Stromal cell of bone marrow (primary cell): ENCODE data around the gene TESK2.
"Not testable (repeated sequence)": the region's sequence is repeated elsewhere in the genome, so short reads cannot be mapped to it uniquely, and the experiment has no call there.

Experiments
- DNase-seq: peaks from one replicate; pipeline ENCODE4 v3.0.0-alpha.2; 2012; ENCODE audit warnings: low read depth

TESK2 gene

DNA sequence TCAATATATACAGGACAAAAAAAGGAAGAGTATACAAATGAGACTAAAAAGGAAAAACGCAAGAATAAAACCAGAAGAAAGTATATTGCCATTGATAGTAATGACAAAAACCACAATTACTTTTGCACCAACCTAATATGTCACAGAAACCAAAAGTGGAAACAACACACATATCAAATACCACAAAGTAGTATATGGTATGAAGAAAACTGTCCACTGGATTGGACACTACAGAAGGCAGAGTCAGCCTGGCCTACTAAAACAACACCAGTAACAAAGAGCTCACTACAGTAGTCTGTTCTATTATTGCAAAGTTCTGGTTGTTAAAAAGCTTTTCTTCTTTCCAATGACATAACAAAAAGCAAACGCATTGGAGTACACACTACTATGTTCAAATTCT lies 17.7 kb downstream of the TESK2 start:
- DNase-seq, result no peak

DNA sequence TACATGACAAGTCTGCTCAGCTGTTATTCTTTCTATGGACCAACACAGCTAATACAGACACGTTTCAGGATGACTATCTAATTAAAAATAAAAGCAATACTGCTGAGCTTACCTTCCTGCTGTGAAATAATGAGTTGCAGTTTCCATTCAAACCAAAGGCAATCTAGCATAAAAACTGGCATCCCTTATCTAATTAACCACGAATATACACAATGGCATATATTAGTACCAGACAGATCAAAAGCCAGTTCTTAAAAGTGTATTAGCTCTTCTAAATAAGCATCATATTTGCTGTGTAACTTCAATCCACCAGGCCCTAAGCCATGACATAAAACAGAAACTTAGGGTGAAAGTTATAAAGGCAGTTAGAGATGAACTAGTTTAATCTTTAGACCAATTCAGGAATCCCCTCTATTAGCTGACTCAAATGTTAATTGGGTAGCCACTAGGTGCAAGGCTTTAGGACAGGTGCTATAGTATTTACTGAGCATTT lies 20.6 kb downstream of the TESK2 start:
- DNase-seq, result no peak

DNA sequence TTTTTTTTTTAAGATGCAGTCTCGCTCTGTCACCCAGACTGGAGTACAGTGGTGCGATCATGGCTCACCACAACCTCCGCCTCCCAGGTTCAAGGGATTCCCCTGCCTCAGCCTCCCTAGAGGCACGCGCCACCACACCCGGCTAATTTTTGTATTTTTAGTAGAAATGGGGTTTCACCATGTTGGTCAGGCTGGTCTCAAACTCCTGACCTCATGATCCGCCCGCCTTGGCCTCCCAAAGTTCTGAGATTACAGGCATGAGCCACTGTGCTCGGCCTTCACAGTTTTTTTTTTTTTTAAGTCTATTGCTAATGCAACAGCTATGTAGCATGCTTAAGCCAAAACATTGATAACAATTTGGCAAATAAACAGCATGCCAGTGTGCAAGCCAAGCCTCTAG lies 23.6 kb downstream of the TESK2 start:
- DNase-seq, result not testable (repeated sequence)

DNA sequence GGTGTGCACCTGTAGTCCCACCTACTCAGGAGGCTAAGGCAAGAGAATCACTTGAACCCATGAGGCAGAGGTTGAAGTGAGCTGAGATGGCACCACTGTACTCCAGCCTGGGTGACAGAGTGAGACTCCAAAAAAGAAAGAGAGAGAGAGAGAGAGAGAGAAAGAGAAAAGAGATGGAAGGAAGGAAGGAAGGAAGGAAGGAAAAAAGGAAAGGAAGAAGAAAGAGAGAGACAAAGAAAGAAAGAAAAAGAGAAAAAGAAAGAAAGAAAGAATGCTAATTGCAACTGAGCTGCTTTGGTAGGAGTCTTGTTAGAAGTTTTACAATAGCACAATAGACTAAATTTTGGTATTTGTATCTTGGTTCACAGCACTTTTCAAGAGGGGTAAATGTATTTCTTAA lies 25.7 kb downstream of the TESK2 start:
- no peak for DNase-seq

DNA sequence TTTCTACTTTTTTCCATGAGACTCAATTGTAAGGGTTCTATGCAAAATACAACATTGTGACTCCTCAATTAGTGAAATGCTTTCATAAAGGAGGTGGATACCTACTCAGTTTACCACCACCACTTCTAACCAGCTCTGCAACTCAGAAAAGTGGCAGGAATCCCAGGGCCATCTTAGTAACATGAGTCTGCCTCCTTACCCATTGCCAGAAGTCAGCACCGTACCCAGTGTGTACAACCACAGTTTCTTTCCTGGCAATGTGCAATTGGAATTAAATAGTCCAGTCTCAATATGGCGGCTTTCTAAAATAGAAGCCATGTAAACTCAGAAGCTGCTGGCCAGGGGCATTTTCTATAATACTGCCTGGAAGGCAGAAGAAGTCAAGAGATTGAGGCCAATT lies 32.1 kb downstream of the TESK2 start:
- no peak for DNase-seq

DNA sequence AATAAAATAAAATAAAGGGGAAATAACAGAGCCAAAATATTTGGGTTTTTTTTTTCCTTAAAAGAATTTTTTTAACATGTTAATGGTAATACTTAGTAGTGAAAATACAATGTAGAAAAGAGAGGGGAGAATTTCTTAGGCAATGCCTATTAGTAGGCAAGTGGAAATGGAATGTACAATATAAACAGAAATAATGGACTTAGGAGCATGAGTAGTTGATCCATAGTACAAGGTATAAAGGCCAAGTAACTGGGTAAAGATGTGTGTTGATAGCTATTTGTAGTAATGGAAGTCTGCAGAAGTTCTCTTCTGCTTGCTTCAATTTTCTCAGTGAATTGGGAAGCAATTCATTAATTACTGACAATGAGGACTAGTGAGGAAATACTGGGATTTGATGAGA lies 34.4 kb downstream of the TESK2 start:
- DNase-seq, result no peak

DNA sequence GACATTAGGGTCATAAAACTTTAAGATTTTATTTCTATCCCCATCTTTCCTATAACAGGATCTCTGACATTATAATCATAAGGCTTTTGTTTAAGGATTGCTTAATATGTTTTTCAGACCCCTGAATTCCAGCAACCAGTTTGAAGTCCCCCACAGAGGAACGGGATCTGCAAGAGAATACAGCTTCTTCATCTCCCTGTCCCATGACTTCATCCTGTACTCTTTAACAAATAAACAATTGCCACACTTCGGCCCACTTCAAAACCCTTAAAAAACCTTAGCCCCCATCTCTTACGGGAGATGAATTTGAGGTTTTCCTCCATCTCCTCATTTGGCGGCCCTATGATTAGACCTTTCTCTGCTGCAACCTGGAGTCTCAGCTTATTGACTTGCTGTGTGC lies 35.8 kb downstream of the TESK2 start:
- DNase-seq, result no peak

DNA sequence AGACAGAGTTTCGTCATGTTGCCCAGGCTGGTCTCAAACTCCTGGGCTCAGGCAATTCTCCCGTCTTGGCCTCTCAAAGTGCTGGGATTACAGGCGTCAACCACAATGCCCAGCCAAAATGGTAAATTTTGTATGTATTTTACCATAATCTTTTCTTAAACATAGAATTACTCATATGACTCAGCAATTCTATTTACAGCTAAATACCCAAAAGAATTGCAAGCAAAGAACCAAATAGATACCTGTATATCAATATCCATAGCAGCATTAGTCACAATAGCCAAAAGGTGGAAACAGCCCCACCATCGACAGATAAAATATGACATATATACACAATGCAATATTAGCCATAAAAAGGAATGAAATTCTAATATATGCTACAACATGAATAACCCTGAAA lies 36.5 kb downstream of the TESK2 start:
- DNase-seq, result no peak

DNA sequence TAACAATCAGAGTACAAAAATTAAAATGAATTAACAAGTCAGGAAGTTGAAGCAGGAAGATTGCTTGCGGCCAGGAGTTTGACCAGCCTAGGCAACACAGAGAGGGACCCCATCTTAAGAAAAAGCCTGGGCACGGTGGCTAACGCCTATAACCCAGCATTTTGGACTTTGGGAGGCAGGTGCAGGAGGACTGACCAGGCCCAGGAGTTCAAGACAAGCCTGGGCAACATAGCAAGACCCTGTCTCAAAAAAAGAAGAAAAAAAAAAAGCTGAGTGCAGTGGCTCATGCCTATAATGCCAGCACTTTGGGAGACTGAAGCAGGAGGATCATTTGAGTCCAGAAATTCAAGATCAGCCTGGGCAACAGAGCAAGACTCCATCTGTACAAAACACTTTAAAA lies 38.5 kb downstream of the TESK2 start:
- no peak for DNase-seq

DNA sequence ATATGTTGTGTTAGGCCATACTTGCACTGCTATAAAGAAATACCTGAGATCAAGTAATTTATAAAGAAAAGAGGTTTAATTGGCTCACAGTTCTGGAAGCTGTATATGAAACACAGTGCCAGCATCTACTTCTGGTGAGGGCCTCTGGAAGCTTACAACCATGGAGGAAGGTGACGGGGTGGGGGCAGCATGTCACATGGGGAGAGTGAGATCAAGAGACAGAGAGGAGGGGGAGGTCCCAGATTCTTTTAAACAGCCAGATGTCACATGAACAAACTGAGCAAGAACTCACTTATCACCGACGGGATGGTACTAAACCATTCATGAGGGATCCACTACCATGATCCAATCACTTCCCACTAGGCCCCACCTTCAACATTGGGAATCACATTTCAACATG lies 42.6 kb downstream of the TESK2 start:
- DNase-seq, result no peak

DNA sequence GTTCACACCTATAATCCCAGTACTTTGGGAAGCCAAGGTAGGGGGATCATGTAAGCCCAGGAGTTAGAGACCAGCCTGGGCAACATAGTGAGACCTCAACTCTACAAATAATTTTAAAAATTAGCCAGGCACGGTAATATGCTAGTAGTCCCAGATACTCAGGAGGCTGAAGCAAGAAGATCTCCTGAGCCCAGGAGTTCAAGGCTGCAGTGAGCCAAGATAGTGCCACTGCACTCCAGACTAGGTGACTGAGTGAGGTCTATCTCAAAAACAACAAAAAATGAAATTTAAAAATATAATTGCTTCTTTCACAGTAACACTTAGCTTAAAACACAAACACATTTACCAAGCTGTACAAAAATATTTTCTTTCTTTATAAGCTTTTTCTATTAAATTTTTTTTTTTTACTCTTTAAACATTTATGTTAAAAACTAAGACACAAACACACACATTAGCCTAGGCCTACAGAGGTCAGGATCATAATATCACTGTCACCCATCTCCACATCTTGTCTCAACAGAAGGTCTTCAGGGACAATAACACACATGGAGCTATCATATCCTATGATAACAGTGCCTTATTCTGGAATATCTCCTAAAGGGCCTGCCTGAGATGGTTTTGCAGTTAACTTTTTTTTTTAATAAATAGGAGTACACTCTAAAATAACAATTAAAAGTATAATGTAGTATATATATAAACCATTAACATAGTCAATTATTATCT lies 43.9 kb downstream of the TESK2 start:
- DNase-seq, result no peak

DNA sequence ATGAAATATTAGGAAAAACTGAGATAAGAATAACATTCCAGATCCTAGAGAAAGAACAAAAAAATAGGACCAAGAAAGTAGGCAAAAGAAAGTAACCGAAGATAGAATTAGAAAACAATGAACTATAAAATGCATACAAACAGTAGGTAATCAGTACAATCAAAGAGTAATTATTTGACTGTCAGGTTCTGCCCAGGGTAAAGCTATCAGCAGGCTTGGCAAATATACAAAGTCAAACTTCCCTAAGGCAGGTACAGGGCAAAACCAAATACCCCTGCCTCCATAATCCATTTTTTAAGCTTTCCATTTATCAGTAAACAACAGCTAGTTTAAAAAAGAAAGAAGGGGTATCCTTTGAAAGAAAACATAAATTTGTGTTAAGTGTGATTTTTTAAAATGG lies 44.4 kb downstream of the TESK2 start:
- no peak for DNase-seq

DNA sequence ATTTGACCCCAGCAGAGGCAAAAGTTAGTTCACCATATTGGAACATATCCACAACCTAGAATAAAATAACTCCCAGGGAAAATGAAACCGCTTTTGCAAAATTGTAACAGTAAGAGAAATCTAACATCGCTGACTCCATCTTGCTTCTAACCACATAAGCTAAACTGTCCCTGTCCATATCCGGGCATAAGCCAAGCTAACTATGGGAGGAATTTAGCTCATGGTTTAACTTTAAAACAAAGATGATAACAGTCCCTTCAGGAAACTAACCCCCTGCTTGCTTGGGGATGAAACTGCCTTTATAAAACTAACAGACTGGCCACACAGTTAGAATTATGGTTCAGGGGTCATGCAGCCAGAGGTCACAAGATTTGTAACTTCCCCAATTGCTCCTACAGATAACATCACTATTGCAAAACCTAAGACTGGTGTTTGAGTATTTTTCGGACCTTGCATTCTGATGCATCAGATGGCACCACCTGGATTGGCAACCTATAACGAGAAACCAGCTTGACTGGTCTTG lies 46.3 kb downstream of the TESK2 start:
- DNase-seq, result no peak

DNA sequence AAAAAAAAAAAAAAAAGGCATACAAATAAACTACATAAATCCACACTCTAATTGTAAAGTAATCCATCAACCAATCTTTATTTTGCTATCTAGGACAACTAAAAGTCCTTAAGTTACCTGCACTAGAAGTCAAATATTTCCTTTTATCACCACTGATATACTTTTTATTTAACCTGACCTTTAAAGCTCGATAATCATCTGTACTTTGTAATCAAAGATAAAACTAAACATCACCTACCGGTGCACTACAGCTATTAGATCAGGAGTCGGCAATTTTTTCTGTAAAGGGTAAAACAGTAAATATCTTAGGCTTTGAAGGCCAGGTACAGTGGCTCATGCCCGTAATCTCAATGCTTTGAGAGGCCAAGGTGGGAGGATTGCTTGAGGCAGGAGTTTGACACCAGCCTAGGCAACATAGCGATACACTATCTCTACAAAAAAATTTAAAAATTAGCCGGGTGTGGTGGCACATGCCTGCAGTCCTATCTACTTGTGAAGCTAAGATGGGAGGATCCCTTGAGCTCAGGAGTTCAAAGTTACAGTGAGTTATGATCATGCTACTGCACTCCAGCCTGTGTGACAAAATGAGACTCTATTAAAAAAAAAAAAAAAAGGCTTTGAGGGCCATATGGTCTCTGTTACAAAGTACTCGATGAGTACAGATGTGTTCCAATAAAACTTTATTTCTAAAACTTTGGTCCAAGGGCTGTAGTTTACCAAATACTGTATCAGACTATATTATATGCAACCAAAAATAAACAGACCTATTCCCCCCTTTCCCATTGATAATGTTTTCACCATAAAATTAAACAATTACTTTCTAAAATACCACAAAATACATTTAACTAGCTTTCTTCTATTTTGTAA lies 47.1 kb downstream of the TESK2 start:
- no peak for DNase-seq

DNA sequence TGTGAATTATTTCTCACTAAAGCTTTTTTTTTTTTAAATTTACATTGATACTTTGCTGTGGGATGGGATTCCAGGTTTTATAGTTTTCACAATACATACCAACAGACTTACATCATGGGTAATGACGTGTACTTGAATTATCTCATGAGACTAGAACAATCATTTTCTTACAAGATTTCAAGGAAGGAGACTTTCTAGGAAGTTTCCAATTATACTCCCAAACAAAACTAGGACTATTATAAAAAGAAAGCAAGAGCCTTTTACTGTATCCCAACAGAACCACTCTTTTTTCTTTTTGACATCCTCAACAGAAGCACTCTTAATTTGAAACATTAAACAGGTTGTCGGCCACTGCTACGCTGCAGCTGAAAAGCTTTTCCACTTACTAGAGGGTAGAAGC lies 48.7 kb downstream of the TESK2 start:
- peak; percentile 28 for DNase-seq

DNA sequence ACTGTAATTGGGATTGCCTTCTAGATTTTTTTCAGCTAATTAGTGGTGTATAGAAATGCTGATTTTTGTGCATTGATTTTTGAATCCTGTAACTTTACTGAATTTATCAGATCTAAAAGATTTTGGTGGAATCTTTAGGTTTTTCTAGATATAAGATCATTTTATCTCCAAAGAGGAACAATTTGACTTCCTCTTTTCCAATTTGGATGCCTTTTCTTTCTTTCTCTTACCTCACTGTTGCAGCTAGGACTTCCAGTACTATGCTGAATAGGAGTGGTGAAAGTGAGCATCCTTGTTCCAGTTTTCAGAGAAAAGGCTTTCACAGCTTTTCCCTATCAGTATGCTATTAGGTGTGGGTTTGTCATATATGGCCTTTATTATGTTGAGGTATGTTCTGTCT lies 53.6 kb downstream of the TESK2 start:
- DNase-seq, result no peak

DNA sequence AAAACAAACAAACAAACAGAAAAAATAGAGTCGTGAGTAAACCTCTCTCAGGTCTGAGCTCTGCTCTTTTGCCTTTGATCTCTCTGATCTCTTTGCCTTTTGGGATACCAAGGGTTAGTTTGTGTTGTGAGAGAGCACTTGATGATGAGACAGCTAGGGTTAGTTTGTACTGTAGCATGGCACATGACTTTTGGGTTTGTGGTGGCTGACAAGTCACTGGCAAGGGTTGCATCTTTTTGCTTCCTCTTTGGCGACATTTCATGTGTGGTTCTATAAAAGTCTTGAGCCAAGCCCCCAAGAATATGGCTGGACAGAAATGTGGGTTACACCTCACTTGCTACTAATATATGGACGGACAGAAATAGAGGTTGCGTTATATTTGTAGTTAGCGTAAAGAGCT lies 60.5 kb downstream of the TESK2 start:
- no peak for DNase-seq

DNA sequence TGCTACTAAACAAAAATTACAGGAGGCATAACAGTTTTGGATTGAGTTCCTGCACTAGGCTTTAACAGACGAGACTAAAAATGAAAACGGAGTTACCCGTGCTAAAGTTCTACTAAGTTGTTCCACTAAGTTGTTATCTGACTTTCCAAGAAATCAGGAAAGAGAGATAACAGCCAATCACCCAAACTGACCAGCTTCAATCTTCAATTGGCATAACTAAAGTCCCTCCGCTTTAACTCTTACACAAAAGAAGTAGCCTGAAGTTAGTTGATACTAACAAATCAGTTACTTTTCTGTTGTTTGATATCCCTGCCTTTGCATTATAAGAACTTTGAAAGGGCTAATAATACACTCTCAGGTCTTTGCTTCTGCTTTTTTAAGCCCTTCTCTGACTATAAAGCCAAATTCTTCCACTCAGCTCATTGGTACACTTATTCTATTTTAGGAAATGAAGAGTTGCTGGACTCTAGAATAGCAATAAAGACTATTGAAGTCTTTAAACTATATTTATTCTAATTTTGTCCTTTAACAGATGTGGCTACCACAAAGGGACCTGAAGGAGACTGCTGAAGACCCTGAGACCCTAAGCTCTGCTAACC lies 61.3 kb downstream of the TESK2 start:
- DNase-seq, result no peak

DNA sequence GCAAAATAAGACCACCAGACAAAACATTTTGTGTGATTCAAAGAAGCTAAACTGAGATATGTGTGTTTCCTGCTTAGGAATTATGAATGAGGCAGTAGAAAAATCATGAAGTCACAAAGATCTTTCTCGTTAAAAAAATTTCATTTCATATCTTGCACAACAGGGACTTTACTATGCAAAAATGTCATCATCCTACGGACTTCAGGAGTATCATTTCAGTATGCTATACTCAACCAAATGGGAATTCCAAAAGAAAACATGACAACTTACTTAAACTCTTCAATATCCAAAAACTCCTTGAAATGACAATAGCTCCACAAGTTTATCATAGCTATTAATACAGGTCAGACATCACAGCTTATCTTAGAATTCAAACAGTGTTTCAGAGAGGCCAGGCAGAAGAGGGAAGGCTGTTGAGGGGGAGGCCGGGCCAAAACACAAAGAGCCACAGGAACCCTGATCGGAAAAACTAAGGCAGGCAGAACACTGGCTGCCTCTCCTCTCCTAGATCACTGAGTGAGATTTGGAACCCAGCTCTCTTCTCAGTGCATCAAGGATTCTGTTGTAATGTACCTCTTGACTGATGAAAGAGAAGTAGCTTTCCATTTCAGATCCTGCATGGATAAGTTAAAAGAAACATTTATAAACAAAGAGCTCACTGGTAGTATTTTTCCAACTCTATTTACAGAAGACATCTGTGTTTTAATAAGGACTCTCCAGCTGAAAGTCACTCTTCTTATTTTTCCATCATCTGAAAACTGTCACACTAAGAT lies 66.9 kb downstream of the TESK2 start:
- no peak for DNase-seq

DNA sequence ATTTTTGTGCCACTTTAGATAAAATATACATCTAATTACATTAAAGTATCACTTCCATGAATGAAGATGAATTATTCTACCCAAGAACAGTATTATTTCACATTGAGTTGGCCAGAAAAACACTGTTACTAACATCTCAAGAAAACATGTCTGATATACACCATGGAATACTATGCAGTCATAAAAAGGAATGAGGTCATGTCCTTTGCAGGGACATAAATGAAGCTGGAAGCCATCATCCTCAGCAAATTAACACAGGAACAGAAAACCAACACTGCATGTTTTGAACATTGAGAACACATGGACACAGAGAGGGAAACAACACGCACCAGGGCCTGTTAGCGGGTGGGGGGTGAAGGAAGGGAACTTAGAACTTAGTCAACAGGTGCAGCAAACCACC lies 69.0 kb downstream of the TESK2 start:
- DNase-seq, result no peak

DNA sequence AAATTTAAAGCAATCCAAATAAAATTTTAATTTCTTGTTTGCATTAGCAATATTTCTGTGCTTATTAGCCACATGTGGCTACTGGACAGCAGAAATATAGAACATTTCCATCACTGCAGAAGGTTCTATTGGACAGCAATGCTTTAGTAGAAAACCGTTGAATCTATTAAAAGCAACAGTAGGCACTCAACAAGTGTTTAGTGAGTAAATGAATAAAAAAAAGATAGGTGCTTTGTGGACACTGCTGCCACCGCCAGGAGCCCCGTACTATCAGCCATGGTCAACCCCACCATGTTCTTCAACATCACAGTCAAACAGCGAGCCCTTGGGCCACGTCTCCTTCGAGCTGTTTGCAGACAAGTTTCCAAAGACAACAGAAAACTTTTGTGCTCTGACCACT lies 76.2 kb downstream of the TESK2 start:
- no peak for DNase-seq

DNA sequence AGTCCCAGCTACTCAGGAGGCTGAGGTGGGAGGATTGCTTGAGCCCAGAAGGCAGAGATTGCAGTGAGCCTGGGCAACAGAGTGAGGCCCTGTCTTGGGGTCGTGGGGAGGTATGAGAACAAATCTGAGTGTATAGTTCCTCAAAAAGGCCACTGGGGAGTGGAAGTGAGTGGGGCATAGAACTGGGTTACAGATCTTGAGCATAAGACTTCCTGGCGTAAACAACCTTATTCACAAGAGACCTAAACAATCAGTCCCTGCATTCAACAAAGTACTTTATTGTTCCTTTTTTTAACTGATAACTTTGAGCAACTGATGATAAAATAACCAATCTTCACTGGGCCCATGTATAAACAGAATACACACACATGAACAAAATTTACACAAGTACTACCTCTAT lies 78.1 kb downstream of the TESK2 start:
- no peak for DNase-seq
